Endodermal cell (in vitro differentiated cells): ENCODE data around the gene FAM181A. TPM values are rescaled to one million over a fixed set of nuclear protein-coding genes. Genes with fewer than 3 reads are reported as not detected.
A peak's percentile ranks its signal among the peaks of the same experiment; 100 is the strongest.

ENCODE experiments used
- DNase-seq: peaks from one replicate; pipeline ENCODE4 v3.0.0-alpha.2; 2017
- H3K27ac ChIP-seq: 2 replicates; pipeline ENCODE4 v1.5.1; 2013; ENCODE audit warnings: mild to moderate bottlenecking, low read depth, low read length, moderate library complexity
- H3K27me3 ChIP-seq: 2 replicates; pipeline ENCODE4 v1.6.1; 2013; ENCODE audit warnings: mild to moderate bottlenecking, low read length, moderate library complexity; ENCODE audit not compliant: insufficient read depth, control insufficient read depth, poor library complexity, severe bottlenecking
- H3K36me3 ChIP-seq: 2 replicates; pipeline ENCODE4 v1.7.0; 2013; ENCODE audit warnings: mild to moderate bottlenecking, low read length, moderate library complexity; ENCODE audit not compliant: control insufficient read depth, insufficient read depth
- H3K4me1 ChIP-seq: one replicate; pipeline ENCODE4 v1.7.0; 2013; ENCODE audit warnings: low read length; ENCODE audit not compliant: control insufficient read depth, insufficient read depth
- H3K4me3 ChIP-seq: 2 replicates; pipeline ENCODE4 v1.5.1; 2013; ENCODE audit warnings: mild to moderate bottlenecking, low read length, moderate library complexity
- H3K9ac ChIP-seq: 2 replicates; pipeline ENCODE4 v1.6.1; 2013; ENCODE audit warnings: mild to moderate bottlenecking, low read length, moderate library complexity; ENCODE audit not compliant: poor library complexity, severe bottlenecking; ENCODE audit errors: extremely low read depth
- H3K9me3 ChIP-seq: 2 replicates; pipeline ENCODE4 v1.6.1; 2013; ENCODE audit warnings: mild to moderate bottlenecking, low read length, moderate library complexity; ENCODE audit not compliant: control insufficient read depth
- H3K27ac Mint-ChIP-seq: 2 replicates; pipeline ENCODE4 v1.8.0; 2020; ENCODE audit warnings: mixed read lengths
- H3K27me3 Mint-ChIP-seq: 2 replicates; pipeline ENCODE4 v1.8.0; 2021; ENCODE audit warnings: mild to moderate bottlenecking, mixed read lengths; ENCODE audit not compliant: insufficient read depth
- H3K36me3 Mint-ChIP-seq: 2 replicates; pipeline ENCODE4 v1.8.0; 2020; ENCODE audit warnings: low read depth, mixed read lengths
- H3K4me1 Mint-ChIP-seq: 2 replicates; pipeline ENCODE4 v1.8.0; 2020; ENCODE audit warnings: mixed read lengths
- H3K4me3 Mint-ChIP-seq: 2 replicates; pipeline ENCODE4 v1.8.0; 2020; ENCODE audit warnings: mild to moderate bottlenecking, moderate library complexity, mixed read lengths
- H3K9me3 Mint-ChIP-seq: 2 replicates; pipeline ENCODE4 v1.8.0; 2020; ENCODE audit warnings: mild to moderate bottlenecking, mixed read lengths
- WGBS, 2 experiments: methylation state at CpG; one replicate each; pipeline versions ENCODE4 v1.1.5 to v1.1.7; 2013; ENCODE audit warnings: missing lambda C conversion rate in 2 of 2, mixed read lengths in 1 of 2; ENCODE audit not compliant: insufficient coverage in 1 of 2, insufficient read length in 1 of 2; 5-methylcytosine and 5-hydroxymethylcytosine counted together
- total RNA-seq, 2 donors: library from RNA; stranded (reverse); fragmentation: NEBNext Ultra II Directional in 1 of 2; extraction: Animal tissue kit (Norgen Biotek cat#: 25700) in 1 of 2; gene quantifications; 2 replicates in 1 of 2; 3 replicates in 1 of 2; pipeline ENCODE4 v1.2.1, GENCODE V29; 2021
- TF ChIP-seq, protein P1 (sequence below): fragments of 200-600 bp; sonication (generic); conservative IDR thresholded peaks from 2 replicates; pipeline ENCODE4 v1.5.0; 2021; ENCODE audit warnings: antibody characterized with exemption, mild to moderate bottlenecking

Gene FAM181A
- total RNA-seq, 2 donors from 2014 or later, result not detected

DNA sequence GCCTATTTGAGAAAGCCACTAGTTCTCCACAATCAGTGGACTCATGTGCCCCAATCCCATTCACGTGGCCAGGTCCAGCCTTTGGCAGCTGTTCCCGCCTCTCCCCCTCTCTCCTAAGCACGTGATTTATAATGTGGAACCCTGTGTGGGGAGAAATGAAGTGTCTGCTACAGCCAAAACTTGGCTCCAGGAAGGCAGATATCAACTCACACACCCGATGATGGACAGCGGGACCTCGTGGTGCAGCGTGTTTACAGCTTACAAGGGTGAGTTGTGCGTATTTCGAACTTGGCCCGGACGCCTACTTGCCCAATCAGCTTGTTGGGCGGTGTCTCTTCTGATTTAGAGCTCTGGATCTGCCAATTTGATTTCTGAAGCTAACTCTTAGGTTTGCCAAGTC lies 38.1 kb upstream of the FAM181A start:
- peaks cover 1% of the 10 kb centered on the region for H3K9me3 Mint-ChIP-seq
- Histone ChIP-seq H3K27me3 (no peaks in the 10 kb centered on the region), H3K4me3 (no peak overlapping the region), H3K9me3 (no peaks in the 10 kb centered on the region), H3K27ac (no peak overlapping the region), H3K4me1 (peaks cover 10% of the 10 kb centered on the region), H3K36me3 (no peaks in the 10 kb centered on the region), H3K9ac (no peak overlapping the region)
- no peak overlapping the region for H3K4me3 Mint-ChIP-seq
- TF ChIP-seq, protein P1, sequence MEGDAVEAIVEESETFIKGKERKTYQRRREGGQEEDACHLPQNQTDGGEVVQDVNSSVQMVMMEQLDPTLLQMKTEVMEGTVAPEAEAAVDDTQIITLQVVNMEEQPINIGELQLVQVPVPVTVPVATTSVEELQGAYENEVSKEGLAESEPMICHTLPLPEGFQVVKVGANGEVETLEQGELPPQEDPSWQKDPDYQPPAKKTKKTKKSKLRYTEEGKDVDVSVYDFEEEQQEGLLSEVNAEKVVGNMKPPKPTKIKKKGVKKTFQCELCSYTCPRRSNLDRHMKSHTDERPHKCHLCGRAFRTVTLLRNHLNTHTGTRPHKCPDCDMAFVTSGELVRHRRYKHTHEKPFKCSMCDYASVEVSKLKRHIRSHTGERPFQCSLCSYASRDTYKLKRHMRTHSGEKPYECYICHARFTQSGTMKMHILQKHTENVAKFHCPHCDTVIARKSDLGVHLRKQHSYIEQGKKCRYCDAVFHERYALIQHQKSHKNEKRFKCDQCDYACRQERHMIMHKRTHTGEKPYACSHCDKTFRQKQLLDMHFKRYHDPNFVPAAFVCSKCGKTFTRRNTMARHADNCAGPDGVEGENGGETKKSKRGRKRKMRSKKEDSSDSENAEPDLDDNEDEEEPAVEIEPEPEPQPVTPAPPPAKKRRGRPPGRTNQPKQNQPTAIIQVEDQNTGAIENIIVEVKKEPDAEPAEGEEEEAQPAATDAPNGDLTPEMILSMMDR, result no peak
- no peaks in the 10 kb centered on the region for H3K36me3 Mint-ChIP-seq
- peaks cover 5% of the 10 kb centered on the region for H3K27me3 Mint-ChIP-seq
- H3K27ac Mint-ChIP-seq, result no peak overlapping the region
- WGBS, 2 experiments, result 86 to 89% methylated on average over 9 to 12 of the region's 12 CpGs
- DNase-seq, result no peak
- H3K4me1 Mint-ChIP-seq, result peaks cover 22% of the 10 kb centered on the region

DNA sequence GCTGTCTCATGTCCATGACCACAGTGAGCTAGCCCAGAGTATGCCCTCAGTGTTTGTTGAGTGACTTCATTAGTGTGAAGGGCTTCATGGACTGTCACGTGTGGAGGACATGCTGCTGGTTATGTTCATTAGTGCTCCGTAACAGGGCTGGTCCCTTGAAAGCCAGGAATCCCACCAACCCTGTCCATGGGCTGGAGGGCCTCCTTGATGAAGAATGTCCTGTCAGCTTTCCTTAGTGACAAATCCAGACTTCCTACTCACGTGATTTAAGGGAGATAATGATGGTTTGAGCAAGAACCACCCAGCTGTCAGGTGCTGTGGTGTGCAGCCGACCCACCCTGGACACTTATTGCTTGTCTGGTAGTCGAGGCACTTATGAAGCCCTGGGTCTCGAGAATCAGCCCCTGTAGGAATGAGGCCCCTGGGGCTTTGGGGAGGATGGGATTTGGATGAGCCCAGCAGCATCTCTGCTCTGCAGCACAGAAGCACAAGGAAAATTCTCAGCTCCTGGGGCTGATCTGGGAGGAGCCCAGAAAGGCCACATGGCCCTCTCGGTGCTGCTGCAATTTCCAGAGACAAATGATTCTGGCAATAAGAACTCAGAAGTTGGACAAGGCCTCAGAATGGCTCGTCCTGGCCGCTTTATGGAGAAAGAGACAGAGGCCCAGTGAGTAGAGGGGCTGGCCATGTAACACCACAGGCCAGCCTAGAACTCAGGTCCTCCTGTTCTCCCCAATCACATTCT lies 37.2 kb upstream of the FAM181A start:
- no peaks in the 10 kb centered on the region for H3K36me3 Mint-ChIP-seq
- H3K36me3 ChIP-seq, result no peaks in the 10 kb centered on the region
- H3K4me1 ChIP-seq, result peaks cover 10% of the 10 kb centered on the region
- H3K27ac Mint-ChIP-seq, result no peak overlapping the region
- no peak overlapping the region for H3K9ac ChIP-seq
- H3K9me3 Mint-ChIP-seq, result peaks cover 1% of the 10 kb centered on the region
- no peaks in the 10 kb centered on the region for H3K9me3 ChIP-seq
- H3K27me3 ChIP-seq, result no peaks in the 10 kb centered on the region
- H3K27ac ChIP-seq, result no peak overlapping the region
- peaks cover 5% of the 10 kb centered on the region for H3K27me3 Mint-ChIP-seq
- H3K4me3 ChIP-seq, result no peak overlapping the region
- DNase-seq, result no peak
- no peak overlapping the region for H3K4me3 Mint-ChIP-seq
- 85 to 98% methylated on average over 6 to 9 of the region's 9 CpGs for WGBS, 2 experiments
- peaks cover 32% of the 10 kb centered on the region for H3K4me1 Mint-ChIP-seq
- TF ChIP-seq, protein P1, result no peak

DNA sequence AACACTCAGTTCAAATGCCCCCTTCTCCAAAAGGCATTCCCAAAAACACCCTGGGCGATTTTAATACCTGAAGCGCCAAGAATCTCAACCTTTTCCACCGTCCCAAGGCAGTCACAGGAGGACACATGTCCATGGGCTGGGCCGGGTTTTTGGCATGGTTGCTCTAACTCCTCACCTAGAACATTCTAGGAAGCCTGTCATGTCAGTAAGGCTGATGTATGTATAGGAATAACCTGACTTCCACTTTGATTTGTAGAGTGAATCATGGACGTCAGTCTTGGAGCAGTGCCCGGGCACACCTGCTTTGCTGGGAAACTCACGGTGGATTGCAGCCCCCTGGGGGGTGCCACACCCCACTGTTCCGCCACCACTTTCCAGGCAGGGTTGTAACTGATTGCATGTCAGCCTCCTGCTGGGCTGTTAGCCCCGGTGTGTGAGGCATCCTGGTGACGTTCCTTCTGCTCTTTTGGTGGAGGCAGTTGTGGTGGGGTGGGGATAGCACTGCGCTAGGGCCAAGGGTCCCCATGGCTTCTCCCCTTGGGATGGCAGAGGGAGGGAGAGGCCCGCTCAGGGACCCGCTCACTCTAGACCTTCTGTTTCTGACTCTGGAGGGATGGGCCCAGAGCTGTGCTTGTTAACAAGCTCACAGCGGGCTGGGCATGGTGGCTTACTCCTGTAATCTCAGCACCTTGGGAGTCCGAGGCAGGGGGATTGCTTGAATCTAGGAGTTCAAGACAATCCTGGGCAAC lies 35.2 kb upstream of the FAM181A start:
- H3K9me3 ChIP-seq, result no peaks in the 10 kb centered on the region
- WGBS, 2 experiments, result 80 to 83% methylated on average over 6 to 15 of the region's 15 CpGs
- Mint-ChIP-seq H3K36me3 (no peaks in the 10 kb centered on the region), H3K4me3 (no peak overlapping the region), H3K9me3 (no peaks in the 10 kb centered on the region), H3K27me3 (peaks cover 5% of the 10 kb centered on the region), H3K4me1 (peaks cover 38% of the 10 kb centered on the region), H3K27ac (no peak overlapping the region)
- H3K27me3 ChIP-seq, result no peaks in the 10 kb centered on the region
- TF ChIP-seq, protein P1, result no peak
- no peak overlapping the region for H3K27ac ChIP-seq
- DNase-seq, result peak; percentile 61
- no peak overlapping the region for H3K4me3 ChIP-seq
- no peak overlapping the region for H3K9ac ChIP-seq
- no peaks in the 10 kb centered on the region for H3K36me3 ChIP-seq
- peaks cover 10% of the 10 kb centered on the region for H3K4me1 ChIP-seq
